Osteoblast (primary cell): ENCODE measurements around the gene KLHDC4. TPM values are rescaled to one million over a fixed set of nuclear protein-coding genes. Genes with fewer than 3 reads are reported as not detected.
"Not testable (repeated sequence)": the region's sequence is repeated elsewhere in the genome, so short reads cannot be mapped to it uniquely, and the experiment has no call there.

ENCODE experiments used
- DNase-seq: peaks from one replicate; pipeline ENCODE4 v3.0.0; 2011; ENCODE audit warnings: low spot score, mixed read lengths; ENCODE audit not compliant: insufficient read length; ENCODE audit errors: missing footprints
- H2AFZ ChIP-seq: 2 replicates; pipeline ENCODE4 v1.6.0; 2011; ENCODE audit warnings: mild to moderate bottlenecking, low read length
- H3K27ac ChIP-seq: 2 replicates; pipeline ENCODE4 v1.5.1; 2011; ENCODE audit warnings: mild to moderate bottlenecking, low read depth, low read length, moderate library complexity
- H3K27me3 ChIP-seq: 2 replicates; pipeline ENCODE4 v1.6.0; 2012; ENCODE audit warnings: mild to moderate bottlenecking, control low read depth, inconsistent platforms, low read length, moderate library complexity; ENCODE audit not compliant: insufficient read depth
- H3K36me3 ChIP-seq: 2 replicates; pipeline ENCODE4 v1.5.1; 2011; ENCODE audit warnings: mild to moderate bottlenecking, low read length, control low read depth, moderate library complexity; ENCODE audit not compliant: insufficient read depth
- H3K4me1 ChIP-seq: 2 replicates; pipeline ENCODE4 v1.5.1; 2011; ENCODE audit warnings: mild to moderate bottlenecking, low read length, control low read depth, moderate library complexity; ENCODE audit not compliant: insufficient read depth
- H3K4me2 ChIP-seq: 2 replicates; pipeline ENCODE4 v1.6.0; 2011; ENCODE audit warnings: mild to moderate bottlenecking, low read length; ENCODE audit not compliant: insufficient read depth
- H3K4me3 ChIP-seq: fragments of 200-600 bp; sonication (generic); 3 replicates; pipeline ENCODE4 v1.5.1; 2012; ENCODE audit warnings: mild to moderate bottlenecking, low read length, inconsistent platforms; ENCODE audit not compliant: insufficient read depth
- H3K79me2 ChIP-seq: 2 replicates; pipeline ENCODE4 v1.6.0; 2012; ENCODE audit warnings: mild to moderate bottlenecking, low read length, control low read depth, inconsistent platforms; ENCODE audit not compliant: insufficient read depth
- H3K9me3 ChIP-seq: 2 replicates; pipeline ENCODE4 v1.5.1; 2011; ENCODE audit warnings: low read depth, low read length, control low read depth
- H4K20me1 ChIP-seq: 2 replicates; pipeline ENCODE4 v1.6.0; 2012; ENCODE audit warnings: mild to moderate bottlenecking, low read length, control low read depth; ENCODE audit not compliant: insufficient read depth
- CTCF ChIP-seq: IDR thresholded peaks from 2 replicates; pipeline ENCODE4 v1.5.1; 2011; ENCODE audit warnings: mild to moderate bottlenecking, low read depth, low read length, moderate library complexity; ENCODE audit errors: extremely low read depth
- total RNA-seq: library from RNA; depleted of rRNA; stranded (reverse); fragments of >200 nt; gene quantifications from 2 replicates; pipeline ENCODE4 v1.2.3, GENCODE V29; 2012

The KLHDC4 gene
- total RNA-seq = 22.1 and 23.3 TPM in 2 replicates

- no peak for TF ChIP-seq CTCF
- peak; percentile 98 for DNase-seq
- peak within 1 kb of the TSS; percentile 99 for H3K4me2 ChIP-seq
- peak within 1 kb of the TSS; percentile 92 for H3K27ac ChIP-seq
- no peaks in the 10 kb centered on the region for H4K20me1 ChIP-seq
- peak within 1 kb of the TSS; percentile 96 for H2AFZ ChIP-seq
- H3K4me3 ChIP-seq = peak within 1 kb of the TSS; percentile 96
- H3K27me3 ChIP-seq = no peaks in the 10 kb centered on the region
- peaks cover 17% of the 10 kb centered on the region for H3K36me3 ChIP-seq
- no peaks in the 10 kb centered on the region for H3K9me3 ChIP-seq
- peaks cover 13% of the 10 kb centered on the region for H3K4me1 ChIP-seq
- peaks cover 36% of the 10 kb centered on the region for H3K79me2 ChIP-seq
Observed at GRCh38 chr16:87765776-87766484, at the start of gene KLHDC4. KLHDC4 (minus strand) TSS chr16:87765986; CDS start chr16:87765890, 96 bp downstream.

DNA sequence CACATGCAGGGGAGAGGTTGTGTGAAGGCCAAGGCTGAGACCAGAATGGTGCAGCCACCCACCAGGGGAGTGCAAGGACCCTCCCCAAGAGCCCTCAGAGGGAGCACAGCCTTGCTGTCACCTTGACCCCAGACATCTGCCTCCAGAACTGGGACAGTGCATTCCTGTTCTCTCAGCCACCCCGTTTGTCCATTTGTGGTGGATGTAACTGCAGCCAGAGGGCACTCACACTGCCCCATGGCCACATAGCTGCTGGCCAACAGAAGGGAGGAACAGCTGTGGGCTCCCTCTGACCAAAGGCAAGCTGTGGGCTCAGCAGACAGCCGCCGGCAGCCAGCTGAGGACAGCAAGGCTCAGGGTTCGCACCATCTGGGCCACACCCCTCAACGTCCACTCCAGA, 49.8 kb upstream of the KLHDC4 start:
- Histone ChIP-seq H3K27me3 (peaks cover 3% of the 10 kb centered on the region), H3K9me3 (peaks cover 13% of the 10 kb centered on the region), H3K79me2 (no peaks in the 10 kb centered on the region), H3K4me3 (no peak overlapping the region), H2AFZ (no peak overlapping the region), H3K27ac (no peak overlapping the region), H3K4me2 (no peak overlapping the region), H3K36me3 (no peaks in the 10 kb centered on the region), H3K4me1 (no peaks in the 10 kb centered on the region), H4K20me1 (no peaks in the 10 kb centered on the region)
- DNase-seq = peak; percentile 92
- TF ChIP-seq CTCF = peak; percentile 21

DNA sequence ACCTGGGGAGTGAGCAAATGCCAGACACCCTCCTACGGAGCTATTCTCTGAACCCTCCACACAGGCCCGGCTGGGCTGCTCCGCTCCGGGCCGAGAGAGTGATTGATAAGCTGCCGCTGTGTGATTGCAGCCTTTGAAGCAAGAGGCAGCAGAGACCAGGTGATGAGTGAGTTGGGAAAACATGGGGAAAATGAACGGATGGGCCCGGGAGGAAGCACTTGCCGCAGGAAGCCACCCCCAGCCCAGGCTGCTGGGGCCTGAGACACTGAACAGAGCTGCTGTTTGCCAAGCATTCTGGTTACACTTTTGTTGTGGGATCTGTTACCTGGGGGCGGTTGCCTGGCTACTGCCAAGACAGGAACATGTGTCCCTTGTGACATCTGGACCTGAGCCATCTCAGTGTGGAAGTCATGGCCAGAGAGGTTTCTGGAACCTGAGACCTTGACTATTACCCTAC, 46.4 kb upstream of the KLHDC4 start:
- H3K9me3 ChIP-seq = peaks cover 4% of the 10 kb centered on the region
- H2AFZ ChIP-seq = no peak overlapping the region
- H3K36me3 ChIP-seq = no peaks in the 10 kb centered on the region
- H3K79me2 ChIP-seq = no peaks in the 10 kb centered on the region
- peak; percentile 44 for DNase-seq
- H3K27me3 ChIP-seq = peaks cover 3% of the 10 kb centered on the region
- H3K4me3 ChIP-seq = no peak overlapping the region
- peaks cover 5% of the 10 kb centered on the region for H3K4me1 ChIP-seq
- H4K20me1 ChIP-seq = no peaks in the 10 kb centered on the region
- H3K4me2 ChIP-seq = no peak overlapping the region
- no peak overlapping the region for H3K27ac ChIP-seq
- TF ChIP-seq CTCF = no peak

DNA sequence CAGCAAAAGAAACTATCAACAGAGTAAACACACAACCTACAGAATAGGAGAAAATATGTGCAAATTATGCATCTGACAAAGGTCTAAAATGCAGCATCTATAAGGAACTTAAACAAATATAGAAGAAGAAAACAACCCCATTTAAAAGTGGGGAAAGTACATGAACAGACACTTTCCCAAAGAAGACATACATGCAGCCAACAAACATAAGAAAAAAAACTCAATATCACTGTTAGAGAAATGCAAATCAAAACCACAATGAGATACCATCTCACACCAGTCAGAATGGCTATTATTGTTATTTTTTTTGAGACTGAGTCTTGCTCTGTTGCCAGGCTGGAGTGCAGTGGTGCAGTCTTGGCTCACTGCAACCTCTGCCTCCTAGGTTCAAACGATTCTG, 45.7 kb upstream of the KLHDC4 start:
- H2AFZ ChIP-seq, DNase-seq: not testable (repeated sequence)

More for the DNA sequence above, 45.7 kb upstream of the KLHDC4 start:
- not testable (repeated sequence) for H3K27me3 ChIP-seq, H3K27ac ChIP-seq, H3K79me2 ChIP-seq, H3K9me3 ChIP-seq, H3K4me3 ChIP-seq, H3K4me2 ChIP-seq, H3K36me3 ChIP-seq, H4K20me1 ChIP-seq
- peaks cover 12% of the 10 kb centered on the region for H3K4me1 ChIP-seq
